ENCODE data around the gene VAV2.
A peak's percentile ranks its signal among the peaks of the same experiment; 100 is the strongest.
"Not testable (repeated sequence)": the region's sequence is repeated elsewhere in the genome, so short reads cannot be mapped to it uniquely, and the experiment has no call there.

VAV2 gene

DNA sequence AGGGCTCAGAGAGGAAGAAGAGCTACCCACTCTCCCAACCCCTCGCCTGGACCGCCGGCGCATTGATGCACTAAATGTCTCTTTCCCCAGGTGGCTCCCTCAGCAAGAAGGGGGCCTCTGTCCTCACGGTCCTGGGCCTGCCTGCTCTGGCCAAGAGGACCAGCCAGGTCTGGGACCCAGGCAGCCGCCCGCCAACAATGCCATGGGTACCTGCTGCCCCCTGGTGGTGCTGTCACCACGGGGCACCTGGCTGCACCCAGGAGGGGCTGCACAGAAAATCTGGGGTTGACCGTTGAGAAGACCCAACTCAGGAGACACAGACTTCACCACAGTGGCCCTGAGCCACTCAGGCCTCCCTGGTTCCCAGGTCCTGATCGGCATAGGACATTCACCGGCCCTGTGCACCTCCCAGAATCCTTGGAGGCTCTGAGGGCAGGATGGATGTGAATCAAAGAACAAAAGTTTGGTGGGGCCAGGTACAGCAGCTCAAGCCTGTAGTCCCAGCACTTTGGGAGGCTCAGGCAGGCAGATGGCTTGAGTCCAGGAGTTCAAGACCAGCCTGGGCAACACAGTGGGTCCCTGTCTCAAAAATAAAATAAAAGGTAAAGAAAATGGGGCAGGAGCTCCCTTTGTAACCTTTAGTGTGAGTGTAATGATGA, 2.4 kb upstream of the VAV2 start:
- Mint-ChIP-seq H3K4me1 (ENCODE audit: low read depth) (peaks cover 5% of the 10 kb centered on the region), H3K36me3 (ENCODE audit: low read depth) (no peaks in the 10 kb centered on the region), H3K4me3 (no peak overlapping the region), H3K27ac (no peak overlapping the region), H3K27me3 (peaks cover 24% of the 10 kb centered on the region), H3K9me3 (no peaks in the 10 kb centered on the region)
- DNase-seq: peak; percentile 88

DNA sequence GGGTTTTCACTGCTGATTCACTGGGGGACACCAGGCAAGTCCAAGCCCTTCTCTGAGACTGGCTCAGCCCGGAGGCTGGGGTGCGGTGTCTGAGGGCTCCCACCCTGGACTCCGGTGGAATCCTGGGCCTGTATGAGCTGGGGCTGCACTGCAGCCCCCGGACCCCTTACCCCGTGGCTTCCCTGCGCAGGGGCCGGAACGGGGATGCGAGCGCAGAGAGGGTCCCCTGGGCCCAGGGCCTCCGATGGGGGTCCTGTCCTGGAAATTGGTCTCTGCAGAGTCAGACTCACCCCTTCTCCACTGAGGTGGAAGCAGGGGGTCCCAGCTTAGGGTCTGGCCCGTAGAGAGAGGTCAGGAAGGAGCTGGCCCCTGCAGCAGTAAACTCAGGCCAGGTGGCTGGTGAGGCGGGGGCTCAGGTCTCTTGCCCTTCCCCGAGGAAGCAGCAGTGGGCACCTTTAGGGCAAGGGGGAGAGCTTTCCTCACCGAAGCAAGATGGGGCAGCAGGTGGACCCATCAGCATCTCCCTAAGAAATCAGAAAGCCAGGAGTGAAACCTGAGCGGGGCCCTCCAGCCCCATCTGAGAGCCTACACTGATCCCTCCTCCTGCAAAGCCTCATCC, 1.6 kb upstream of the VAV2 start:
- DNase-seq: no peak
- H3K27me3 Mint-ChIP-seq: peaks cover 24% of the 10 kb centered on the region
- peak overlapping the region; percentile 61 for H3K4me3 Mint-ChIP-seq
- no peak overlapping the region for H3K27ac Mint-ChIP-seq
- H3K4me1 Mint-ChIP-seq (ENCODE audit: low read depth): peaks cover 5% of the 10 kb centered on the region
- no peaks in the 10 kb centered on the region for H3K9me3 Mint-ChIP-seq
- H3K36me3 Mint-ChIP-seq (ENCODE audit: low read depth): no peaks in the 10 kb centered on the region

DNA sequence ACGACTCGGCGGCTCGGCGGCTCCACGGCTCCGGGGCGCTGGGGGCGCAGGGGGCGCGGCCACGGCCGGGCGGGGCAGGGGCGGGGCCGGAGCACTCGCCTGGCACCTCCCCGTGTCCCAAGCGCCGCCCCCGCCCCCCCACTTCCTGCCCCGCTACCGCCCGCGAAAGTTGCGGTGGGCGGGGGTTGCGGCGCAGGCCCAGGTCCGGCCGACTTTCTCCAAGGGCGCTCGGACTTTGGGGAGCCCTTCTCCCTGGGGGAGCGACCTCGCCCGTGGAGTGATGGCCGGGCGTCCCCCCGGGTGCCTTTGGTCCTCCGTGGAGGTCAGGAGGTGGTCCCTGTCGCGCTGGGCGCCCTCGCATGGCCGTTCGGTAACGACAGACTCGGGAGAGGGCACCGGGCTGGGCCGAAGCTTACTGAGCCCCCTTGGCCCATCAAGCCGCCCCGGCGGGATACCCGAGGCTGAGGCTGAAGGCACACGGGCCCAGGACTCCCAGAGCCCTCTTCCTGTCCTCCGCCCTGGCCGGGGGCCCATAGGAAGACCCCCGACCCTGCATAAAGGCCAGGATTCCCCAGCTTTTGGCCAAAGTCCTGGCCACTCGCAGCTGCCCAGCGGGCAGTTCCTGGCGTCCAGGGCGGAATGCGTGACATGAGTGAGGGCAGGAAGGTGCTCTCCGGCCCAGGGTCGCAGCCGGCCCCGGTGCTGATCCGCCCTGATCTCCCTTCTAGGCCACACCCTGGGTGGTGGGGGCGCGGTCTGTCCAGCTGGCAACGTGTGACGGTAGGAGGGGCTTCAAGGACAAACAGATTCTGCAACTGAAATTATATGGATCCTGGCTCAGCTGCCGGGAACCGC, 883 bp upstream of the VAV2 start:
- H3K27ac Mint-ChIP-seq: no peak overlapping the region
- peaks cover 24% of the 10 kb centered on the region for H3K27me3 Mint-ChIP-seq
- H3K4me1 Mint-ChIP-seq (ENCODE audit: low read depth): peaks cover 5% of the 10 kb centered on the region
- H3K36me3 Mint-ChIP-seq (ENCODE audit: low read depth): no peaks in the 10 kb centered on the region
- peak overlapping the region; percentile 61 for H3K4me3 Mint-ChIP-seq
- peak; percentile 86 for DNase-seq
- no peaks in the 10 kb centered on the region for H3K9me3 Mint-ChIP-seq

DNA sequence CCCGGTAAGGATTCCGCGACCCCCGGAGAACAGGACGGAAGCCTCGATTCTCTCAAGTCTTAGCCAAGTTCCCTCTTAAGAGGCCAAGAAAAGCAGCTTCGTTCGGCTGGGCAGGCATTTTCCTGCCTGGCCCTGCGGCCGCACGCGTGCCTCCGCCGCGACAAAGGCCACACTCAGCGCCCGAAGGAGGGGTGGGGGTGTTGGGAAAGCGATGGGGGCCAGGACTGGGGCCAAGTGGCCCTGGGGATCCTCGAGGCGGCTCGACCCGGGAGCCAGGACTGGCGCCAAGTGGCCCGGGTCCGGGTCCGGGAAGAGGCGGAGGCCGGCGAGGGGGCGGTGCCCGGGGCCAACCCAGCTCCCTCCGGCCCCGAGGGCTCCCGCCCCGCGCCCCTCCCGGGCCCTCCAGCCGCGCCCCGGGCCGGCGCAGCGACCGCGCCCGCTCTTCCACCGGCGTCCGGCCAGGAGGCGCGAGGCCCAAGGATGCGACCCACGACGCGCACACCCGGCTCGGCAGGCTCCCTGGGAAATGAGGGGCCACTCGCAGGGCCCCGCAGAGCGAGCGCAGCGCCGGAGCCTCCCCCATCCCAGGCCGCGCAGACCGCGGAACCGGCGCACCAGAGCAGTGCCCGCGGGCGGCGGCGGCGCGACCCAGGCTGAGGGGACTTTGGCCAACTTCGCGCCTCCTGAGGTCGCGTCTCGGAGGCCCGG, 756 bp downstream of the VAV2 start:
- no peak for DNase-seq
- peaks cover 22% of the 10 kb centered on the region for H3K27me3 Mint-ChIP-seq

DNA sequence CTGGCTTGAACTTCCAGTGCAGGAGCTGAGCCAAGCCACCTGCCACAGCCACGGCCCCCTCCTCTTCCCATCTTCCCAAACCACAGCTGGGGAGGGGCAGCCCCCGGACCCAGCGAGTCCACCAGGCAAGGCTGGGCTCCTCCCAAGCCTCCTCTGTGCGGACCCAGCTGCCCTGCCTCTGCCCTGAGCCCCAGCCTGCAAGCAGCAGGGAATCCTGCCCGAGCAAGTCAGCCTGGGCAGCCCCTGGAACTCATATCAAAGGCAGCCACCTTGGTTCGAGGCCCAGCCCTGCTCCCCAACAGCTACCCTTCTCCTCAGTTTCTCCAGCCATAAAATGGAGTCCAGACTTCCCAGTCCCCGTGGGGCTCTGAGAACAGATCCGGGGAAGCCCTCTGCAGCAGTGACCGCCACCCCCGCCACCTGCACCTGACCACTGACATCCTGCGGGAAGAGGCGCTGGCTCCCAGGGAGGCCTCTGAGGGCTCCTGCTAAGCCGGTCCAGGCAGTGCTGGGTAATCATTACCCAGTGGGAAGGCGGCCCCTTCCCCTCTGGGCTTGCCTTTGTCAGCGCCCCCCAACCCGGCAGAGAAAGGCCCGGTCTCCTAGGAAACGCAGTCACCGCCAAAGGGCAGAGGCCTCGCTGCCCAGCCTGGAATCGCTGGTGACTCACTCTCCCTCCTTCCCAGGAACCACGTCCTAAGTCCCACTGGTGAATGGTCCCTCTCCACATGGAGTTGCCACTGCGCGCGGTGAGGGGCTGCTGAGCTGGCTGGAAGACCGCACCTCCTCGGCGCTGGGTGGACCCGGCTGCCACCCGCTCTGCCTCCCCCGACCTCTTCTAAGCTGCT, 1.5 kb downstream of the VAV2 start:
- DNase-seq: no peak
- peaks cover 20% of the 10 kb centered on the region for H3K27me3 Mint-ChIP-seq
- no peaks in the 10 kb centered on the region for H3K9me3 Mint-ChIP-seq
- peaks cover 5% of the 10 kb centered on the region for H3K4me1 Mint-ChIP-seq (ENCODE audit: low read depth)
- peak overlapping the region; percentile 61 for H3K4me3 Mint-ChIP-seq
- H3K36me3 Mint-ChIP-seq (ENCODE audit: low read depth): no peaks in the 10 kb centered on the region
- H3K27ac Mint-ChIP-seq: no peak overlapping the region

More for the DNA sequence above, 756 bp downstream of the VAV2 start:
- H3K9me3 Mint-ChIP-seq: no peaks in the 10 kb centered on the region
- no peaks in the 10 kb centered on the region for H3K36me3 Mint-ChIP-seq (ENCODE audit: low read depth)
- peak overlapping the region; percentile 61 for H3K4me3 Mint-ChIP-seq
- H3K4me1 Mint-ChIP-seq (ENCODE audit: low read depth): peaks cover 5% of the 10 kb centered on the region
- H3K27ac Mint-ChIP-seq: no peak overlapping the region

DNA sequence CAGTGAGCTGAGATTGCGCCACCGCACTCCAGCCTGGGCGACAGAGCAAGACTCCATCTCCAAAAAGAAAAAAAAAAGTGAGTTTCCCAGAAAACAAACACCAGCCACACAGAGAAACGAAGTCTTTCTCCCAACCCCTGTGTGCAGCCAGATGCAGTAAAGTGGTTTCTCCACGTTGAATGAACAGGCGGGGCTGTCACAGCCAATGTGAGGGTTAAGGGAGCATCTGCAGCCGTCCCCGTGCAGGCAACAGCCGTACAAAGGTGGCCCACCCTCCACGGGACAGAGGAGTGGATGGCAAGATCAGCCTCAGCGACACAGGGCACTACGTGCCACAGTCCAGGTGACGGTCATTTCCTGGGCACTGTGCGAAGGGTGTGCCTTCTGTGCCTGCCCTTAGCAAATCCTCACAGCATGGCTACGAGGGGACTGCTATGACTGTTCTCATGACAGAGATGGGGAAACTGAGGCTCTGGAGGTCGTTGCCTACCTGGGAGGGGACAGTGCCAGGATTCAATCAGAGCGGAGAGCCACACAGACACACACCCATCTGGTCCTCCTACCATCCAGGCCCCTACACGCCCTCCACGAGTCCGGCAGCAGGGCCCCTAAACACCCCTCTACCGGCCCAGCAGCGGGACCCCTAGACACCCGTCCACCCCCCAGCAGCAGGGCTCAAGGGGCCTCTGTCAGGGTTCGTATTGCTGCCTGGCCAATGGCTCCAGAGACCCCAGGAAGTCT, 2.3 kb downstream of the VAV2 start:
- peaks cover 5% of the 10 kb centered on the region for H3K4me1 Mint-ChIP-seq (ENCODE audit: low read depth)
- H3K9me3 Mint-ChIP-seq: no peaks in the 10 kb centered on the region
- H3K36me3 Mint-ChIP-seq (ENCODE audit: low read depth): no peaks in the 10 kb centered on the region
- no peak overlapping the region for H3K4me3 Mint-ChIP-seq
- H3K27me3 Mint-ChIP-seq: peaks cover 20% of the 10 kb centered on the region
- no peak for DNase-seq
- H3K27ac Mint-ChIP-seq: no peak overlapping the region

DNA sequence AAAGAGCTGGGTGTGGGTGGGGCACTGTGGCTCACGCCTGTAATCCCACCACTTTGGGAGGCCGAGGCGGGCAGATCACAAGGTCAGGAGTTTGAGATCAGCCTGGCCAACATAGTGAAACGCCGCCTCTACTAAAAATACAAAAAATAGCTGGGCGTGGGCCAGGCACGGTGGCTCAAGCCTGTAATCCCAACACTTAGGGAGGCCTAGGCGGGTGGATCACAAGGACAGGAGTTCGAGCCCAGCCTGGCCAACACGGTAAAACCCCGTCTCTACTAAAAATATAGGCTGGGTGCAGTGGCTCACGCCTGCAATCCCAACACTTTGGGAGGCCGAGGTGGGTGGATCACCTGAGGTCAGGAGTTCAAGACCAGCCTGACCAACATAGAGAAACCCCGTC, 3.4 kb downstream of the VAV2 start:
- DNase-seq; H3K4me3 Mint-ChIP-seq; H3K9me3 Mint-ChIP-seq; H3K27ac Mint-ChIP-seq; H3K4me1 Mint-ChIP-seq (ENCODE audit: low read depth); H3K36me3 Mint-ChIP-seq (ENCODE audit: low read depth): not testable (repeated sequence)
- peaks cover 16% of the 10 kb centered on the region for H3K27me3 Mint-ChIP-seq

DNA sequence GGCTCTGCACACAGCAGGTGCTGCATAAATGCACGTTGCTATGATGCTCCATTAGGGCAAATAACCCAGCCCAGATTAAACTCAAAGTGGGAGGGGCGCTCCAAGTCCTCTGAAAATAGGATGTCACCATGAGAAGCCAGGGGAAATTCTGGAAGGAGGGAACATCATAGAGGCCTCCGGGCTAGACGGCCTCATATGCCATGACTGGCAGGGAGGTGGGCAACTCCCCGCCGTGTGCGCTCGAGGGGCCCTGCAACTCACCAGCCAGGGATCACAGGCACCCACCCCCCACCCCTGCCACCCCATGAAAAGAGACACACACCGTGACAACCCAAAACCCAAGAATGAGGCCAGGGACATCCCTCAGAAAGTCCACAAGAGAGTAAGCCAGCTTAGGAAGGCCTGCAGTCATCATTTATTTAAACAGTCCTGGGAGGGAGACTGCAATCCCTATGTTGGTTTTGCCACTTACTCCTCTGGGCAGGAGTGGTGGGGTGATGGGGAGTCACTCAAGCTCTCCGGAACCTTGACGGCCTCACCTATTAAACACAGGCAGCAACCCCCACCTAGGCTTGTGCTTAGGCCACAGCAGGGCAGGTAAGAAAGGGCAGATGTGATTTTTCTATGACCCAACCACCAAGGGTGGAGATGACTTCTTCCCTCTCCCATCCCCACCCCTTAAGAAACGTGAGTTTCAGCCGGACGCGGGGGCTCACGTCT, 4.0 kb downstream of the VAV2 start:
- no peaks in the 10 kb centered on the region for H3K9me3 Mint-ChIP-seq
- no peaks in the 10 kb centered on the region for H3K36me3 Mint-ChIP-seq (ENCODE audit: low read depth)
- peaks cover 16% of the 10 kb centered on the region for H3K27me3 Mint-ChIP-seq
- no peak overlapping the region for H3K27ac Mint-ChIP-seq
- peaks cover 2% of the 10 kb centered on the region for H3K4me1 Mint-ChIP-seq (ENCODE audit: low read depth)
- no peak for DNase-seq
- H3K4me3 Mint-ChIP-seq: no peak overlapping the region

DNA sequence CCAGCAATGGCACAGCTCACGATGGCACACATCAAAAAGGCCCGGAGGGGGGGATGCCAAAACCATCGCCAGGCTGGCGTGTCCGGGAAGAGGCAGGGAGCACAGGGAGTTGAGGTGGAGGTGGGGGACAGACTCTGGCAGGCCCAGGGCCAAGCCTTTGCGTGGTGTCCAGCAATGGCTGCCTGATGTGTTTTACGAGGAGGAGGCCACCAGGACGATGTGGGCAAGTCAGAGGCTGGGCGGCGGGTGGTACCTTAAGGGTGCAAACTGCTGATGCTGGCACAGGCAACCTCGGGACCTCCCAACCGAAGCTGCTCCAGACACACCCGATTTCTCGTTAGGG, 4.7 kb downstream of the VAV2 start:
- Mint-ChIP-seq H3K36me3 (ENCODE audit: low read depth) (no peaks in the 10 kb centered on the region), H3K4me1 (ENCODE audit: low read depth) (peaks cover 2% of the 10 kb centered on the region), H3K27ac (no peak overlapping the region), H3K27me3 (peaks cover 16% of the 10 kb centered on the region), H3K9me3 (no peaks in the 10 kb centered on the region), H3K4me3 (no peak overlapping the region)
- no peak for DNase-seq

DNA sequence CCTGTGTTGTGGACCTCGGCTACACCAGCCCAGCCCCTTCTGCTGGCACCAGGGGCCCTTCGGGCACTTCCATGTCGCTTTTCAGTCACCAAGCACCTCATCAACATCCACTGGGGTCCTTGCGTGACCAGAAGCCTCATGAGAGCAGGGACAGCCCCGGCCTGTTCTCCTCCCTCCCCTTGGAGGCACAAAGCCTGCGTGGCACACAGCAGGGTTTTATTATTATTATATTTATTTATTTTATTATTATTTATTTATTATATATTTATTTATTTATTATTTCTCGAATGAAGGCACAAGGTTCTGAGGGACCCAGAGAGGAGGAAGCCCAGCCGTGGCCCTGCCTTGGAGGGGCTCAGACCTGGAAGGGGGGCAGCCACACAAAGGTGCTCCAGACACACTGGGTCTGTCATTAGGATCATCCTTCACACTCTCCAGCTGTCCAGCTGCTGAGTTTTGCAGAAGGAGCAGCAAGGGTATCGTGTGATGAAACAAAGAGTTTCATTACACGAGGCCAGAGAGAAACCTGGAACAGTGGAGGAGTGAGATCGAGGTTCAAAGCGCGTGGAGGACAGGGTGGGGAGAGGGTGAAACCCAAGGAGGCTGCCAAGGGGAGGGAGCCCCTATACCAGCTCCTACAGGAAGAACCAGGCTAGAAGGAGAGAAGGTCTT, 5.2 kb downstream of the VAV2 start:
- Mint-ChIP-seq H3K4me3 (no peak overlapping the region), H3K4me1 (ENCODE audit: low read depth) (peaks cover 2% of the 10 kb centered on the region), H3K27ac (no peak overlapping the region), H3K36me3 (ENCODE audit: low read depth) (no peaks in the 10 kb centered on the region), H3K9me3 (no peaks in the 10 kb centered on the region), H3K27me3 (peaks cover 16% of the 10 kb centered on the region)
- no peak for DNase-seq

DNA sequence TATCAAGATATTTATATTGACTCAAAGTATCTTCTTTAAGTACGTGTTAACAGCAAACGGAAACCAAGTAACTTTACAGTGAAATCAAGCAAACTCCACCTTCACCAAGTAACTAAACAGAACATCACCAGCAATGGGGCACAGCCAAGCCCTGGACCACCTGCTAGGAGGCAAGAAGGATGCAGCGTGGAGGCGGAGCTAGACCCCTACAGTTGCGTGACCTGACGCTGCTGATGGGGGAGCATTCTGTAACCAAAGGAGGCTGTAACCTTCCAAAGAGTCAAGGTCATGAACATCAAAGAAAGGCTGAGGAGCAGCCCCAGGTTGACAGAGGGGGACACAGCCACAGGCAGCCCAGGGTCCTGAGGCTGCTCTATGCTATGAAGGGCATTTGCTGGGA, 6.1 kb downstream of the VAV2 start:
- Mint-ChIP-seq H3K4me3 (no peak overlapping the region), H3K9me3 (no peaks in the 10 kb centered on the region), H3K36me3 (ENCODE audit: low read depth) (no peaks in the 10 kb centered on the region), H3K4me1 (ENCODE audit: low read depth) (peaks cover 2% of the 10 kb centered on the region), H3K27me3 (peaks cover 15% of the 10 kb centered on the region), H3K27ac (no peak overlapping the region)
- DNase-seq: no peak

DNA sequence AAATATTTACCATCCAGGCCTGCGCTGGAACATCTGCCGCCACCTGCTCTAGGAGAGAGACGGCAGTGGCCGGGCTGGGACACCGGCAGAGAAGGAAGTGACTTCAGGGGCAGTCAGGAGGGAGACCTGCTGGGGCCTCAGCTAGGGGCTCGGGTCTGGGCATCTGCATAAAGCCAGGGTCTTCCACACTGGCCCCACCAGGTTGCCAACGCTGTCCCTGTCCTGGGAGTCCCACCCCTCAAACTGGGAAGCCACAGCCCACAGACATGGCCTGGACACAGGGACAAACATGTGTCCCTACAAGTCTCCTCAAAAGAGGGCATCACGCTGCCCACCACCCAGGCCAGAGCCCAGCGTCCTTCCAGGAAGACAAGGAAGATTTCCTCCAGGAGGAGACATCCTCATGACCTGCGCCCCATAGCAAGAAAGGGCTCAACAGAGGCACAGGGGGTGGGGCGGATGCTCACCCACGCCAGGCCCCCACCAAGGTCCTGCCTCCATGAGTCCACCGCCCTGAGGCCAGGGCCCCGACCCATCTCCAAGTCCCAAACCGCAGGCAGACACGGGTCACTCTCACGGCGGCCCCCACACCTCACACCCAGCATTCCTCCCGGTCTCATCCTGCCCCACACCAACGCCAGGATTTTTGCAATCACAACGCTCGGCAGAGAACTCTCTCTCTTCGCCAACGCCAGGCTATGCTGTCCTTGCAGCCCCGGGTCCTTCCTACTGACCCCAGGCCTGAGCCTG, 9.0 kb downstream of the VAV2 start:
- no peak overlapping the region for H3K27ac Mint-ChIP-seq
- no peak overlapping the region for H3K4me3 Mint-ChIP-seq

More for the DNA sequence above, 9.0 kb downstream of the VAV2 start:
- H3K36me3 Mint-ChIP-seq (ENCODE audit: low read depth): no peaks in the 10 kb centered on the region
- no peaks in the 10 kb centered on the region for H3K9me3 Mint-ChIP-seq
- DNase-seq: no peak
- no peaks in the 10 kb centered on the region for H3K4me1 Mint-ChIP-seq (ENCODE audit: low read depth)
- no peaks in the 10 kb centered on the region for H3K27me3 Mint-ChIP-seq

All from activated T-cell treated with anti-CD3 and anti-CD28 coated beads, Interleukin-2, amount 50 U/mL, for 24 hours (primary cell).